Measurements from ENCODE around the gene EXOC1L.
"Not testable (repeated sequence)": the region's sequence is repeated elsewhere in the genome, so short reads cannot be mapped to it uniquely, and the experiment has no call there.

Gene EXOC1L

DNA sequence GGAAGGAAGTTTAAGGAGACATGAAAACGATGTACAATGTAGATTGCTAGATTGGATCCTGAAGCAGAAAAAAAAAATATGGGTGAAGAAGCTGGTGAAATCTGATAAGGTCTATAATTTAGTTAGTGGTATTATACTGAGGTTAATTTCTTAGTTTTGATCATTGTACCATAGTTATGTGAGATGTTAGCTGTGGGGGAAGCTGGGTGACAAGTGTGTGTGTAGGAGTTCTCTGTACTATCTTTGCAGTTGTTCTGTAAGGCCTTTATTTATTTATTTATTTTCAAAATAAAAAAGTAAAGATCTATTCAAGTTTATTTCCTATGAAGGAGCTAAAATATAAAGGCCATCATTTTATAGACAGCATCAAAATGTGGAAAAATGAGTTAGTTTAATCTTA is 21.4 kb downstream of the EXOC1L start:
- H3K4me1 ChIP-seq (ENCODE audit: control insufficient read depth, insufficient read depth, low read length): no peaks in the 10 kb centered on the region
- H3K9ac ChIP-seq (ENCODE audit: low read length): no peak overlapping the region
- H3K27me3 ChIP-seq (ENCODE audit: control insufficient read depth, insufficient read depth, low read length): no peaks in the 10 kb centered on the region
- H3K4me3 ChIP-seq (ENCODE audit: low read length): no peak overlapping the region
- no peaks in the 10 kb centered on the region for H3K36me3 ChIP-seq (ENCODE audit: control insufficient read depth, insufficient read depth, low read length)
- H3K9me3 ChIP-seq (ENCODE audit: control insufficient read depth, low read length): no peaks in the 10 kb centered on the region

DNA sequence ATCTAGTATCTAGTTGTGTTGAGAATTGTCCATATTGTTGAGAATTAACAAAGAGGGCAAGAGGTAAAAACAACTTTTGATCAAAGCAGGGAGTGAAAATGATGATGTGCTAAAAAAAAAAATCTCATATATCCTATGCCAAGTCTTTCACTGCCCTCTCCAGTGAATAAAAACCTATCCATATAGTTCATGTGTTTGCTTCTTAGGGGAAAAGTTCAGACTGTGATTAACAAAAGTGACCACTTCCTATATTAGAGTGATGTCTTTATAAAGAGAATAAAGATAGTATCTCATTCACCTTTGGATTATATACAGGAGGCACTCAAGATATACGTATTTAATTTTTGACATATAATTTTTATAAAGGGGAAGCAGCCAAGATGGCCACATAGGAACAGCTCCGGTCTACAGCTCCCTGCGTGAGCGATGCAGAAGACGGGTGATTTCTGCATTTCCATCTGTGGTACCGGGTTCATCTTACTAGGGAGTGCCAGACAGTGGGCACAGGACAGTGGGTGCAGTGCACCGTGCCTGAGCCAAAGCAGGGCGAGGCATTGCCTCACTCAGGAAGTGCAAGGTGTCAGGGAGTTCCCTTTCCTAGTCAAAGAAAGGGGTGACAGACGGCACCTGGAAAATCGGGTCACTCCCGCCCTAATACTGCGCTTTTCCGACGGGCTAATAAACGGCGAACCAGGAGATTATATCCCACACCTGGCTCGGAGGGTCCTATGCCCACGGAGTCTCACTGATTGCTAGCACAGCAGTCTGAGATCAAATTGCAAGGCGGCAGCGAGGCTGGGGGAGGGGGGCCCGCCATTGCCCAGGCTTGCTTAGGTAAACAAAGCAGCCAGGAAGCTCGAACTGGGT is 22.0 kb downstream of the EXOC1L start:
- not testable (repeated sequence) for H3K9ac ChIP-seq (ENCODE audit: low read length); H3K27me3 ChIP-seq (ENCODE audit: control insufficient read depth, insufficient read depth, low read length); H3K4me1 ChIP-seq (ENCODE audit: control insufficient read depth, insufficient read depth, low read length); H3K9me3 ChIP-seq (ENCODE audit: control insufficient read depth, low read length); H3K4me3 ChIP-seq (ENCODE audit: low read length); H3K36me3 ChIP-seq (ENCODE audit: control insufficient read depth, insufficient read depth, low read length)

DNA sequence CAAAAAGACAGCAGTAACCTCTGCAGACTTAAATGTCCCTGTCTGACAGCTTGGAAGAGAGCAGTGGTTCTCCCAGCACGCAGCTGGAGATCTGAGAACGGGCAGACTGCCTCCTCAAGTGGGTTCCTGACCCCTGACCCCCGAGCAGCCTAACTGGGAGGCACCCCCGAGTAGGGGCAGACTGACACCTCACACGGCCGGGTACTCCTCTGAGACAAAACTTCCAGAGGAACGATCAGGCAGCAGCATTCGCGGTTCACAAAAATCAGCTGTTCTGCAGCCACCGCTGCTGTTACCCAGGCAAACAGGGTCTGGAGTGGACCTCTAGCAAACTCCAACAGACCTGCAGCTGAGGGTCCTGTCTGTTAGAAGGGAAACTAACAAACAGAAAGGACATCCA is 22.7 kb downstream of the EXOC1L start:
- not testable (repeated sequence) for H3K36me3 ChIP-seq (ENCODE audit: control insufficient read depth, insufficient read depth, low read length); H3K9ac ChIP-seq (ENCODE audit: low read length)

DNA sequence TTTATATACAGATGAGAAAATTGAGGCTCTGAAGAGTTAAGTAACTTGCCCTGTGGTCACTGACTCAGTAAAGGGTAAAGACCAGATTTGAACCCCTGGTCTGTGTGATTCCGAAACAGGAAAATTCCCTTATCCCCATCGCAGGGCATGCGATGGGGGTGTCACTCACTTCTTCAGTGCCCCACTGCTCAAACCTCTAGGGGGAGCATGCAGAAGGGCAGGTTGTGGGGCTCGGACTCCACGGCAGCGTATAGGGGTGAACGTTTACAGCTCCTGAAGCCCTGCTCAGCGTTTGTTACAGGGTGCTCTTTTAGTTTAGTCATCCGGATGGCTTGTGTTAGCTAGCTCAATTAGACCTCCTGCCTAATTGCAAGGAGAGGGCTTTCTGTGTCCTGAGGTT is 30.1 kb downstream of the EXOC1L start:
- H3K9ac ChIP-seq (ENCODE audit: low read length): no peak overlapping the region
- H3K4me3 ChIP-seq (ENCODE audit: low read length): no peak overlapping the region
- peaks cover 6% of the 10 kb centered on the region for H3K27me3 ChIP-seq (ENCODE audit: control insufficient read depth, insufficient read depth, low read length)
- H3K9me3 ChIP-seq (ENCODE audit: control insufficient read depth, low read length): no peaks in the 10 kb centered on the region
- H3K4me1 ChIP-seq (ENCODE audit: control insufficient read depth, insufficient read depth, low read length): peaks cover 6% of the 10 kb centered on the region
- no peaks in the 10 kb centered on the region for H3K36me3 ChIP-seq (ENCODE audit: control insufficient read depth, insufficient read depth, low read length)

More for the DNA sequence above, 22.7 kb downstream of the EXOC1L start:
- H3K9me3 ChIP-seq (ENCODE audit: control insufficient read depth, low read length); H3K27me3 ChIP-seq (ENCODE audit: control insufficient read depth, insufficient read depth, low read length); H3K4me1 ChIP-seq (ENCODE audit: control insufficient read depth, insufficient read depth, low read length); H3K4me3 ChIP-seq (ENCODE audit: low read length): not testable (repeated sequence)

DNA sequence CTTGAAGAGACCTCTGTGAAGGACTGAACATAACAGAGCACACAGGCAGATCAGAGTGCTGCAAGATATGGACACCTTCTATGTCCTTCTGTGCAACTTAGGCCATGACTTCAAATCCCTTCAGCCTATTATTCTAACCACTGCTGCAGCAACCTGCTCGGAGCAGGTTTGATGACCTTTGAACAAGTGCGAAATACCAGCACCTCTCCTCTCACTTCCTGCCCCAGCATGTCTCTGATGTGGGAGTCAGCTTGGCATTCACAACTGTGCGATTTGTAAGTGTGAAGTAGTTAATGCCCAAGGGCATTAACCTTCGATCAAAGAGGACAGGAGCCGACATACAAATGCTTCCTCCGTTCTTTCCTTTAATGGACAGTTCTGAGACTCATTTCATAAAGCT is 32.3 kb downstream of the EXOC1L start:
- Histone ChIP-seq H3K4me1 (ENCODE audit: control insufficient read depth, insufficient read depth, low read length) (peaks cover 8% of the 10 kb centered on the region), H3K4me3 (ENCODE audit: low read length) (no peak overlapping the region), H3K27me3 (ENCODE audit: control insufficient read depth, insufficient read depth, low read length) (peaks cover 6% of the 10 kb centered on the region), H3K36me3 (ENCODE audit: control insufficient read depth, insufficient read depth, low read length) (no peaks in the 10 kb centered on the region), H3K9me3 (ENCODE audit: control insufficient read depth, low read length) (no peaks in the 10 kb centered on the region), H3K9ac (ENCODE audit: low read length) (no peak overlapping the region)

DNA sequence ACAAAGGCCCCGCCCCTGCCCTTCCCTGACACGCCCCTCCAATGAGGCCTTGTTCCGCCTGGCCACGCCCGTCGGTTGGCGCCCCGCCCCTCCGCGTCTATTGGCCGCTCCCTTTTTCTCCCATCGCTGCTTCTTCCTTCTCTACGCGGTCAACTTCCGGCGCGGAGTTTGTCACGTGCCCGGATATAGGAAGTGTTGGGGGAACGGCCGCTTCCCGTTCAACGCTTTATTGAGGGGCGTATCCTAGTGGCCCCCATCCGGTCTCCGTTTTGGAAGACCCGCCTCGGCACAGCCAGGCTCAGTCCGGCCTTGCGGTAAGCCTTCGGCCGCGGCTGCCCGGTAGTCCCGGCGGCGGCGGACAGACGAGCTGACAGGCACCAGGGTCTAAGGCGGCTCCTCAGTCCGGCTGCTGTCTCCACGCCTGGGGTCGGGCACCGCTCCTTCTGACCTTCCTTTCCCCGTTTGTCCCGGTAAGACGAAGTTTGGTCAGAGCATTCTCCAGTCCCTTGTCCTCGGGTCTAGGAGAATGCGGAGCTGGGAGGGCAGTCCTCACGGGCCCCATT is 34.0 kb downstream of the EXOC1L start, which contains the start of gene EXOC1:
TSS of gene EXOC1 (plus strand) at position 165 of the 563 bp plus-strand sequence. CDS start 4,676 bp downstream, outside the sequence.
- no peaks in the 10 kb centered on the region for H3K36me3 ChIP-seq (ENCODE audit: control insufficient read depth, insufficient read depth, low read length)
- peaks cover 8% of the 10 kb centered on the region for H3K4me1 ChIP-seq (ENCODE audit: control insufficient read depth, insufficient read depth, low read length)
- H3K9ac ChIP-seq (ENCODE audit: low read length): peak within 1 kb of the TSS; percentile 90
- peak within 1 kb of the TSS; percentile 93 for H3K4me3 ChIP-seq (ENCODE audit: low read length)
- H3K9me3 ChIP-seq (ENCODE audit: control insufficient read depth, low read length): no peaks in the 10 kb centered on the region
- peaks cover 6% of the 10 kb centered on the region for H3K27me3 ChIP-seq (ENCODE audit: control insufficient read depth, insufficient read depth, low read length)

DNA sequence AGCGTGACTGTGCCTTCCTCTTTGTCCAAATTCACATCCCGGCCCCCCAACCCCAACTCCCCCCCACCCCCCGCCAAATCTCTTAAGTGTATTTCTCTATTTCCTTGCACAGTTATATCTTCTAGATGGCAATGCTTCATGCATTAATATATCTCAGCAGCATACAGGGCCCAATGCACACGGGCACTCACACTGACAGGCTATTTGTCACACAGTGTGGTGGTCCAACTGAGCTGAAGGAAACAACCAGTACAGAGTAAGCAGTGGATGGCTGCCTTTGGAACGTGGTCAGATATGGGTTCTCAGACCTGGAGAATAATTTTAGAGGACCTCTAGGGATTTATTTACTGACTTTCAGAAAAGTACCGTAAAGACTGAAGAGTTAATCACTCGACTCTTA is 34.5 kb downstream of the EXOC1L start:
- Histone ChIP-seq H3K27me3 (ENCODE audit: control insufficient read depth, insufficient read depth, low read length) (peaks cover 6% of the 10 kb centered on the region), H3K4me3 (ENCODE audit: low read length) (peak overlapping the region; percentile 93), H3K9me3 (ENCODE audit: control insufficient read depth, low read length) (no peaks in the 10 kb centered on the region), H3K9ac (ENCODE audit: low read length) (peak overlapping the region; percentile 90), H3K4me1 (ENCODE audit: control insufficient read depth, insufficient read depth, low read length) (peaks cover 8% of the 10 kb centered on the region), H3K36me3 (ENCODE audit: control insufficient read depth, insufficient read depth, low read length) (no peaks in the 10 kb centered on the region)

DNA sequence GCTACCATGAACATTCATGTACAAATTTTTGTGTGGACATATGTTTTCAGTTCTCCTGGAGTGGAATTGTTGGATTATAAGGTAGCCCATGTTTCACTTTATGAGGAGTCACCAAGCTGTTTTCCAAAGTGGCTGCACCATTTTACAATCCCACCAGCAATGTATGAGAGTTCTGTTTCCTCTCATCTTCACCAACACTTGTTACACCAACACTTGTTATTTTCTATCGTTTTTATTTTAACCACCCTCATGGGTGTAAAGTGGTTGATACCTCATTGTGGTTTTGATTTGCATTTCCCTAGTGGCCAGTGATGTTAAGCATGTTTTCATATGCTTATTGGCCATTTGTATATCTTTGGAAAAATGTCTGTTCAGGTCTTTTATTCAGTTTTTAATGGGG is 38.0 kb downstream of the EXOC1L start:
- no peaks in the 10 kb centered on the region for H3K36me3 ChIP-seq (ENCODE audit: control insufficient read depth, insufficient read depth, low read length)

DNA sequence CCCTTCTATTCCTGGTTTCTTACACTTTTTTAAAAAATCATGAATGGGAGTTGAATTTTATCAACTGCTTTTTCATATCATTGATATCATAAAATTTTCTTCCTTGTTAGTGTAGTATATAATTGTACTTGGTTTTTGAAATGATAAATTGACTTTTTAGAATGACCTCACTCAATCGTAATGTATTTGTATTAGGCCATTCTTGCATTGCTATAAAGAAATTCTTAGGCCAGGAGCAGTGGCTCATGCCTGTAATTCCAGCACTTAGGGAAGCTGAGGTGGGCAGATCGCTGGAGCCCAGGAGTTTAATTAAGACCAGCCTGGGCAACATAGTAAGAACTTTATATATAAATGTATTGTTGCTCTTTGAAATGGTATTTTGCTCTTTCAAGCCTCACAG is 40.1 kb downstream of the EXOC1L start:
- no peaks in the 10 kb centered on the region for H3K36me3 ChIP-seq (ENCODE audit: control insufficient read depth, insufficient read depth, low read length)
- no peak overlapping the region for H3K4me3 ChIP-seq (ENCODE audit: low read length)
- no peaks in the 10 kb centered on the region for H3K27me3 ChIP-seq (ENCODE audit: control insufficient read depth, insufficient read depth, low read length)
- no peaks in the 10 kb centered on the region for H3K9me3 ChIP-seq (ENCODE audit: control insufficient read depth, low read length)
- H3K9ac ChIP-seq (ENCODE audit: low read length): no peak overlapping the region
- H3K4me1 ChIP-seq (ENCODE audit: control insufficient read depth, insufficient read depth, low read length): peaks cover 2% of the 10 kb centered on the region

More for the DNA sequence above, 38.0 kb downstream of the EXOC1L start:
- peaks cover 8% of the 10 kb centered on the region for H3K4me1 ChIP-seq (ENCODE audit: control insufficient read depth, insufficient read depth, low read length)
- H3K4me3 ChIP-seq (ENCODE audit: low read length): no peak overlapping the region
- no peaks in the 10 kb centered on the region for H3K9me3 ChIP-seq (ENCODE audit: control insufficient read depth, low read length)
- H3K27me3 ChIP-seq (ENCODE audit: control insufficient read depth, insufficient read depth, low read length): no peaks in the 10 kb centered on the region
- H3K9ac ChIP-seq (ENCODE audit: low read length): no peak overlapping the region

DNA sequence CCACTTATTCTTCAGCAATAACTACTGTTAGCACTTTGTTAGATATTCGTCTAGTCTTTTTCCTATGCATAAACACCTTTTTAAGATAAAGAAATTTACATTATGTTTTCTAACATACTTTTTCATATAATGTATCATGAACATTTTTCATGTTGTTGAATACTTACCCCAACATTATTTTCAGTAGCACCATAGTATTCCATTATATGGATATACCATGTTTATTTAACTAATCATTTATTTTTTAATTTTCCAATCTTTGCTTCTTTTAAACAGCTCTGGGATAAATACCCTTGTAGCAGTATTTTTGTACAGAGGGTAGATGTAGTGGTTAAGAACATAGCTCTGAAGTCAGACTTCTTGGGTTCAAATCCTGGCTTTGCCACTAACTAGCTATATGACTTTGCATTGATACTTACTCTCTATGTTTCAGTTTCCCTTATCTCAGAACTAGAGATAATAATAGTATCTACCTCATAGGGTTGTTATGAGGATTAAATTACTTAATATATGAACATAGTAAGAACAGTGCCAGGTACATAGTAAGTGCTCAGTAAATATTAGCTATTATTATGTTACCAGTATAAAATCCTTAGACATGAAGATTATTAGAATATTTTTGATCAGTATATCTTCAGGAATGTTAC is 45.1 kb downstream of the EXOC1L start:
- Histone ChIP-seq H3K4me1 (ENCODE audit: control insufficient read depth, insufficient read depth, low read length) (peaks cover 9% of the 10 kb centered on the region), H3K9ac (ENCODE audit: low read length) (no peak overlapping the region), H3K27me3 (ENCODE audit: control insufficient read depth, insufficient read depth, low read length) (no peaks in the 10 kb centered on the region), H3K4me3 (ENCODE audit: low read length) (no peak overlapping the region), H3K36me3 (ENCODE audit: control insufficient read depth, insufficient read depth, low read length) (no peaks in the 10 kb centered on the region), H3K9me3 (ENCODE audit: control insufficient read depth, low read length) (no peaks in the 10 kb centered on the region)

DNA sequence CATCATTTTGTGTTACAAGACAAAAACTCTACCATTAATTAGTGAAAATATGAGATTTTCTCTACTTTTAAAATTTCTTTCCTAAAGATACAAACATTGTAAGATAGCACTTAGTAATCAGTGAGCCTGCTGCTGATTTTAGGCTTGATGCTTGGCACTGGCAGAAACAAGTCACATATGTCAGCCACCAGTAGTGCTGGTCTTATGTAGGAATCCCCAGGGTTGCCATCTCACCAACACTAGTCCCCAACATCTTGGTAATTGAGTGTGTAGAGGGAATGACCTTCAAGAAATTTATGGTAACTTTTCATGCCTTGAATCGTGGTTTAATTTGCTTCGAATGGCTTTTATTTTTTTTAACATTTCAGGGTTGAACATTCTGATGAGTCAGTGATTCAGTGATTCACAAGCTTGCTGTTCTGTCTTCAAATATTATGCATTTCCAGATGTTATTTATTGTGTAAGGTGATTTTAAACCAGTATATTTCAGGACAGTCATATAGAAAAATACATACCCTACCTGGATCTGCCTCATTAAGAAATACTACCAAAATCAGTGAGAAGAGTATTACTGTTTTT is 45.7 kb downstream of the EXOC1L start:
- Histone ChIP-seq H3K4me1 (ENCODE audit: control insufficient read depth, insufficient read depth, low read length) (peaks cover 9% of the 10 kb centered on the region), H3K9ac (ENCODE audit: low read length) (no peak overlapping the region), H3K4me3 (ENCODE audit: low read length) (no peak overlapping the region), H3K27me3 (ENCODE audit: control insufficient read depth, insufficient read depth, low read length) (no peaks in the 10 kb centered on the region), H3K36me3 (ENCODE audit: control insufficient read depth, insufficient read depth, low read length) (no peaks in the 10 kb centered on the region), H3K9me3 (ENCODE audit: control insufficient read depth, low read length) (no peaks in the 10 kb centered on the region)

Measured in mucosa of stomach (tissue), 1 donor.